HG03060 (cell line): Measurements from ENCODE around the gene RNF213.
"Not testable (repeated sequence)": the region's sequence is repeated elsewhere in the genome, so short reads cannot be mapped to it uniquely, and the experiment has no call there.

ENCODE experiments used
- ATAC-seq: cut with Tn5 transposase; IDR thresholded peaks from one replicate; pipeline ENCODE4 v1.9.1; 2021; ENCODE audit warnings: low read depth, moderate number of reproducible peaks; ENCODE audit not compliant: unreplicated experiment

The RNF213 gene

DNA sequence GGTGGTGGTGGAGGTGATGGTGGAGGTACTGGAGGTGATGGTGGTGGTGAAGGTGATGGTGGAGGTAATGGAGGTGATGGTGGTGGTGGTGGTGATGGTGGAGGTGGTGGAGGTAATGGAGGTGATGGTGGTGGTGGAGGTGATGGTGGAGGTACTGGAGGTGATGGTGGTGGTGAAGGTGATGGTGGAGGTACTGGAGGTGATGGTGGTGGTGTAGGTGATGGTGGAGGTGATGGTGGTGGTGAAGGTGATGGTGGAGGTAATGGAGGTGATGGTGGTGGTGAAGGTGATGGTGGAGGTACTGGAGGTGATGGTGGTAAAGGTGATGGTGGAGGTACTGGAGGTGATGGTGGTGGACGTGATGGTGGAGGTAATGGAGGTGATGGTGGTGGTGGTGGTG lies 53.3 kb downstream of the RNF213 start:
- not testable (repeated sequence) for ATAC-seq

GRCh38 chr17:80315517-80316182 lies 55.0 kb downstream of the RNF213 start:
- ATAC-seq, result no peak

- ATAC-seq, result no peak
Observed at GRCh38 chr17:80316431-80316830, 55.8 kb downstream of the RNF213 start.

GRCh38 chr17:80316927-80317705 lies 56.5 kb downstream of the RNF213 start:
- no peak for ATAC-seq

GRCh38 chr17:80317706-80317980 lies 57.0 kb downstream of the RNF213 start:
- ATAC-seq, result no peak

GRCh38 chr17:80318166-80318565 lies 57.5 kb downstream of the RNF213 start:
- no peak for ATAC-seq

DNA sequence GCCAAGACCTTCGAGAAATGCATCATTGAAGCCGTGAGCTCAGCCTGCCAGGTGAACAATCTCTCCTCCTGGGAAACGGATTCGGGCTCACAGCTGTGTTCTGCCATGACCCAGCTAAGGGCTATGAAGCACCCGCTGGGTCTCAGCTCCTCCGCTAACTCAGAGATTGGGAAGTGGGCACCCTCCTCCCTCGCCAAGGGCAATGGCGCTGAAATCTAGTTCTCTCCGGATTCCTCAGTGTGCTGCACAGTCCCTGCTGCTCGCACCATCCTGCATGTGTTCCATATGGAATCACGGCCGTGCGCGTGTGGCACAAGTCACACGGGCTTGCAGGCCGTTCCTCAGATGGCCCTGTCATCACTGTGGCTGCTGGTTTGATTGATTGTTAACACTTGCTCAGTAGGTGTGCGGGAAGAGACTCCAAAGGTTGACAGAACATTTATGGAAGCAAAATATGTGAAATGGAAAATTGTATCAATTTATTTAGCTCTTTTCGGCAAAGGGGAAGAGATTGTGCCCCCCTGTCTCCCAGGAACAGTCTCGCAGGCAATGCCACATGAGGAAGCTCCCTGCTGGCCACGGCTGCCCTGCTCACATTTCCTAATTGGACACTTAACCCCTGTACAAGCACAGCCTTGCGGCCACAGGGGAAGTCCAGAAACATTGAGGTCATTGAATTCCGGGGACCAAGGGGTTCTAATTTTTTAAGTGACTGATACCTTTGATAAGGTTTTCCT lies 58.8 kb downstream of the RNF213 start:
- ATAC-seq, result no peak

GRCh38 chr17:80319999-80320344 lies 59.3 kb downstream of the RNF213 start:
- no peak for ATAC-seq

- no peak for ATAC-seq
Observed at GRCh38 chr17:80320496-80320895, 59.8 kb downstream of the RNF213 start.

DNA sequence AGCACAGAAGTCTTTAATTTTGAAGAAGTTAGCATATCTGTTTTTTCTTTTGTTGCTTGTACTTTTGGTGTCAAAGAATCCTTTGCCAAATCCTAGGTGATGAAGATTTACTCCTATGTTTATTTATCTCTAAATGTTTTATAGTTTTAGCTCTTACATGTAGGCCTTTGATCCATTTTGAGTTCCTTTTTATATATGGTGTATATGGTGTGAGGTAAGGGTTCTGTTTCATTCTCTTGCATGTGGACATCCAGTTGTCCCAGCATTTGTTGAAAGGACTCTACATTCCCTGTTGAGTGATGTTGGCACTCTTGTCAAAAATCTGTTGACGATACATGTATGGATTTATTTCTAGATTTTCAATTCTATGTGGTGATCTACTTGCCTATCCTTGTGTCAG lies 62.2 kb downstream of the RNF213 start:
- ATAC-seq, result no peak

DNA sequence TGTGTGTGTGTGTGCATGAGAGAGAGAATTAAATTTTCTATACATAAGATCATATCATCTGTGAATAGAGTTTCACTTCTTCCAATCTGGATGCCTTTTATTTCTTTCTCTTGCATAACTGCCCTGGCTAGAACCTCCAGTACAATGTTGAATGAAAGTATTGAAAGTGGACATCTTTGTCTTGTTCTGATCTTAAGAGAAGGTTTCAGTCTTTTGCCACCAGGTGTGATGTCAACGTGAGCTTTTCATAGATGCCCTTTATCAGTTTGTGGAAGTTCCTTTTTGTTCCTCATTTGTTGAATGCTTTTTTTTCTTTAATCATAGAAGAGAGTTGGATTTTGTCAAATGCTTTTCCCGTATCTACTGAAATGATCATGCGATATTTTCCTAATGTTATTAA lies 63.3 kb downstream of the RNF213 start:
- ATAC-seq, result no peak

GRCh38 chr17:80327518-80327917 lies 66.9 kb downstream of the RNF213 start:
- ATAC-seq, result no peak

DNA sequence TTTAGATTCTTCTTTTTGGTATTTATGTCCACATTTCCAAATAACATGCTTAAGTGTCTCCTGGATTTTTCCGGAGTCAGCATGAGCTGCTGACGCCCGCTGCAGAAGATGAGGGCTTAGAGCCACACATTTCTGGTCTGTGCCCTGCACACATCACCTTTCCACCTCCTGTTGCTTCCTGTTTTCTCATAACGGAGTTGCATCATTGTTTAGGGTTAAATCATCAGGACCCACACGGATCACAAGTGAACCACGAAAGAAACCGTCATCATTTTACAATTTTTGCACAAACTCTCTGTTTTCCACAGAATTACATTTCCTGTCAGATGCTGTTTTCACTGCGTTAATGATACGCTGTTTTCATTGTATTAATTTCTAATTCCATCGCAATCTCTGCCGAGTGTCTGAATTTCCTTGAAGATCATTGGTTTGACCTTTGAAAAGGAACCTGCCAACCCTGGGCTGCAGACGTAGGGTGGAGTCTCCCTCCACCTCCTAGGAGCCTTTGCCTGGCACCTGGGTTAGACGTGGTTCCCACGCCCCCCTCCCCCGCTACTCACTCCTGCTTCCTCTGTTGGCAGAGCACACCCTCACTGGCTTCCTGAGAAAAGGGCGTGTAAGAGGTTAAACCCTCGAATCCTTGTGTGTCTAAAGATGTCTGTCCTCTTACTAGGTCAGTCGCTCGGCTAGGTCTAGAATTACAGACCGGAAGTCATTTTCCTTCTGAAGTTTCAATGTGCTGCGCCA lies 68.2 kb downstream of the RNF213 start:
- ATAC-seq, result no peak

GRCh38 chr17:80329421-80329820 lies 68.8 kb downstream of the RNF213 start:
- ATAC-seq, result not testable (repeated sequence)

DNA sequence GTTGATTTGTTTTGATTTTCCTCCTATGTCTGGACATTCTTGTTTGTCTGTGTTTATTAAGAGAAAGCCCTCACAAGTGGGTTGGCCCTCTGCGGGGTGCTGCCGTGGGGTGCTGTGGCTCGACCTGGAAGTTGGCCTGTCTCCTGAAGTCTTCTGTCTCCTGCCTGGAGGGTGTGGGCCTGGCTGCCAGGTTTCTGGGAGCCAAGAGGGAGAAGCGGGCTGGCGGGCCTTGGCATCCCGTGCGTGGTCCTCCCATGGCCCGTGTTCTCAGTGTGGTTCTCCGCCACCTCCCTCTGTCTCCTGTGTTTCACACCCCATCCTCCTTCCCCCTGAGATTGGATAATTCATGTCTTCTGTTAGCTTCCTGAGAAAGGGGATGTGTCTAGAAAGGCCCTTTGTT lies 69.6 kb downstream of the RNF213 start:
- ATAC-seq, result no peak

- ATAC-seq, result not testable (repeated sequence)
Observed at GRCh38 chr17:80330938-80331337, 70.3 kb downstream of the RNF213 start.

DNA sequence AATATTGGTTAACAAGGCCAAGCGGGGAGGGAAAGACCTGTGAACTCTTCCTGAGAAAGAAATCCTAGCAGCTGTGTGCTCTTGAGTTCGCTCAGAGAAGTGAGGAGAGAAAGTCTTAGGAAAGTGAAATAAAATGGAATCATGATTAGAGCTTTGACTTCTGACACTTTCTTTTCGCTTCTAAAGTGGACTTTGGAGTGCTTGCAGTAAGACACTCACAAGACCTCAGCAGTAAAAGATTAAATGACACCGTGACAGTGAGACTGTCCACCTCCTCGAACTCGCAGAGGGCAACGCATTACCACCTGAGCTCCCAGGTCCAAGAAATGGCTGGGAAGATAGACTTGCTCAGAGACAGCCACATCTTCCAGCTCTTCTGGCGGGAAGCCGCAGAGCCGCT lies 71.2 kb downstream of the RNF213 start:
- no peak for ATAC-seq

DNA sequence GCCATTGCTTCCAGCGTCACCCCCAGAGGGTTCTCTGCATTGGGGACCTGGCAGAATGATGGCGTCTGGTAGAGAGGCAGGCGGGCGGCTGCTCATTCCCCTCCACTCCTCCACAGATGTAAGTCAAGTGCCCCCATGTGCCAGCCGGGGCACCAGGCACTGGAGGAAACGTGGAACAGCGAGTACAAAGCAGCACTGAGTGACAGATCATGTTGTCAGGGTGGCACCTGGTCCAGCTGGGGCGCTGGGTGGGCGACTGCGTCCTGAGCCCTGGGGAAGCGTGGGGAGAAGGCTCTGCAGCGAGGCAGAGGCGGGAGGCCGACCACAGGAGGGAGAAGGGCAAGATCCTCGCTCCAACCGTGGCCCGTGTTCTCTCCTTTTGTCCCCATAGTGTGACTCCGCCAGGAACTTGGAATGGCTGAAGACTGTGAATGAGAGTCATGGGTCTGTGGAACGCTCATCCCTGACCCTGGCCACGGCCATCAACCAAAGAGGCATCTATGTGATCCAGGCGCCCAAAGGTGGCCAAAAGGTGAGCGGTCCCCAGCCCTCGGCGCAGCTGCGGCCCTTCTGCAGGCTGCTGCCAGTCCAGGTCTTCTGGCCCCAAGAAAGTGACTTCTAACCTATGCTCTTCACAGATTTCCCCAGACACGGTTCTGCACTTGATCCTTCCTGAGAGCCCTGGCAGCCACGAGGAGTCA lies 76.7 kb downstream of the RNF213 start:
- no peak for ATAC-seq

DNA sequence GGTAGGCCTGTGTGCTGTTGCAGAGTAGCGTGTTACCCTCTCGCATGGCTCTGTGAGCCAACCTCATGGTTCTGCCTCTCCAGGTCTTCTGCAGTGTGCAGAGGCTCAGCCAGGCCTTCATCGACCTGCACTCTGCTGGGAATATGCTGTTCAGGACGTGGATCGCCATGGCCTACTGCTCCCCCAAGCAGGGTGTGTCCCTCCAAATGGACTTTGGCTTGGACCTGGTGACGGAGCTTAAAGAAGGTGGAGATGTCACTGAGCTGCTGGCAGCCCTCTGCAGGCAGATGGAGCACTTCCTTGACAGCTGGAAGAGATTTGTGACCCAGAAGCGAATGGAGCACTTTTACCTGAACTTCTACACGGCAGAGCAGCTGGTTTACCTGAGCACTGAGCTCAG lies 78.5 kb downstream of the RNF213 start:
- ATAC-seq, result no peak

DNA sequence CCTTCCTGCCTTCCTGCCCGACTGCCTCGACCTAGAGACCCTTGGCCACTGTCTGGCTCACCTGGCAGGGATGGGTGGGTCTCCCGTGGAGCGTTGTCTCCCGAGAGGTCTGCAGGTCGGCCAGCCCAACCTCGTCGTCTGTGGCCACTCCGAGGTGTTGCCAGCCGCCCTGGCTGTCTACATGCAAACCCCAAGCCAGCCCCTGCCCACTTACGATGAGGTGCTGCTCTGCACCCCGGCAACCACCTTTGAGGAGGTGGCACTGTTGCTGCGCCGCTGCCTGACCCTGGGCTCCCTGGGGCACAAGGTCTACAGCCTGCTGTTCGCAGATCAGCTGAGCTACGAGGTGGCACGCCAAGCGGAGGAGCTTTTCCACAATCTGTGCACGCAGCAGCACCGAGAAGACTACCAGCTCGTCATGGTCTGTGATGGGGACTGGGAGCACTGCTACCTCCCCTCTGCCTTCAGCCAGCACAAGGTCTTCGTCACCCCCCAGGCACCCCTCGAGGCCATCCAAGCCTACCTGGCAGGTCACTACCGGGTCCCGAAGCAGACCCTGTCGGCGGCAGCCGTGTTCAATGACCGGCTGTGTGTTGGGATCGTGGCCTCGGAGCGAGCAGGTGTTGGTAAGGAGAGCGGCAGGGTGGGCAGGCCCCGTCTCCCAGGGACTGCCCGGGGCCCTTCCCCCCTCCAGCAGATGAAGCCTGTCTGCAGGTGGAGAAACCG lies 79.2 kb downstream of the RNF213 start:
- no peak for ATAC-seq
